Stomach (tissue), 9 donors: ENCODE results near the gene EDEM3. TPM values are rescaled to one million over a fixed set of nuclear protein-coding genes. Genes with fewer than 3 reads are reported as not detected.

ENCODE experiments used
- DNase-seq, 2 donors: peaks; one replicate each; pipeline versions ENCODE4 v3.0.0 to v3.0.0-alpha.2; 2013 to 2019
- H3K27ac ChIP-seq, 5 donors: fragments of 200-600 bp in 4 of 5; sonication (generic) in 4 of 5; one replicate each; pipeline ENCODE4 v1.5.1; 2013 to 2019; ENCODE audit warnings: mild to moderate bottlenecking in 1 of 5, moderate library complexity in 1 of 5
- H3K27me3 ChIP-seq, 3 donors: fragments of 200-600 bp; sonication (generic); one replicate each; pipeline ENCODE4 v1.5.1; 2017 to 2019; ENCODE audit warnings: mixed run types in 1 of 3
- H3K36me3 ChIP-seq, 4 donors: fragments of 200-600 bp; sonication (generic); 1 replicate in 3 of 4; 2 replicates in 1 of 4; pipeline ENCODE4 v1.5.1; 2016 to 2019
- H3K4me1 ChIP-seq, 4 donors: fragments of 200-600 bp; sonication (generic); one replicate each; pipeline ENCODE4 v1.5.1; 2016 to 2019
- H3K4me3 ChIP-seq, 4 donors: fragments of 200-600 bp; sonication (generic) in 3 of 4; one replicate each; pipeline ENCODE4 v1.5.1; 2016 to 2019; ENCODE audit warnings: mild to moderate bottlenecking in 1 of 4
- H3K9me3 ChIP-seq, 4 donors: fragments of 200-600 bp; sonication (generic); one replicate each; pipeline ENCODE4 v1.5.1; 2016 to 2019
- EP300 ChIP-seq: sonication (generic); formaldehyde crosslinking; IDR thresholded peaks from one replicate; pipeline ENCODE4 v1.6.1; 2017; ENCODE audit warnings: antibody characterized with exemption
- POLR2A ChIP-seq, 4 donors: fragments of 450-650 bp; IDR thresholded peaks; one replicate each; pipeline ENCODE4 v1.6.1; 2016; ENCODE audit warnings: antibody characterized with exemption in 4 of 4, control low read depth in 2 of 4, mild to moderate bottlenecking in 1 of 4, moderate library complexity in 1 of 4
- POLR2AphosphoS5 ChIP-seq, 3 donors: sonication (generic); formaldehyde crosslinking; IDR thresholded peaks; one replicate each; pipeline ENCODE4 v1.6.1; 2016; ENCODE audit warnings: antibody characterized with exemption in 3 of 3
- WGBS, 5 donors: extraction: QIAGEN DNeasy Blood & Tissue Kit in 3 of 5; methylation state at CpG; one replicate each; pipeline versions ENCODE4 v1.1.5 to v1.1.7; 2013 to 2018; 5-methylcytosine and 5-hydroxymethylcytosine counted together
- intact Hi-C: fragments of 100-400 bp; cut with DNase I; formaldehyde crosslinking; loops from one replicate; pipeline ENCODE4 v1.15.1; 2023; ENCODE audit warnings: low total_unique reads
- polyA plus RNA-seq, 3 donors: library from polyadenylated mRNA; stranded (reverse); fragments of 200-250 nt; gene quantifications; one replicate each; pipeline ENCODE4 v1.2.3, GENCODE V29; 2013
- total RNA-seq, 5 donors: library from RNA; depleted of rRNA; stranded (reverse); fragments of >200 nt; gene quantifications; one replicate each; pipeline versions ENCODE4 v1.1.0 to v1.2.3, GENCODE V29; 2014 to 2016
- TF ChIP-seq, protein P1 (sequence below), 7 experiments: fragments of 450-650 bp in 4 of 7; fragments of 200-600 bp in 3 of 7; sonication (generic) in 3 of 7; IDR thresholded peaks; one replicate each; pipeline ENCODE4 v1.5.1; 2016 to 2019; ENCODE audit warnings: antibody characterized with exemption in 7 of 7, control low read depth in 2 of 7, mild to moderate bottlenecking in 1 of 7
- donor health status: healthy with polysubstance abuse.
- donor health status: Bipolar disorder and iron deficiency.
- donor health status: healthy.

Gene EDEM3
- total and polyA plus RNA-seq, 8 donors = 8.1 to 144 (median 24.9) TPM

GRCh38 chr1:184665360-184665759 lies 89.3 kb downstream of the EDEM3 start:
- H3K4me3 ChIP-seq = no peak overlapping the region
- 61 to 83% (median 77%) methylated on average over 6 of the region's 6 CpGs for WGBS, 5 donors
- intact Hi-C loops = no loop called here
- H3K27ac ChIP-seq = no peak overlapping the region
- peaks cover 0 to 12% (median 11%) of the 10 kb centered on the region in 4 donors for H3K4me1 ChIP-seq
- no peaks in the 10 kb centered on the region for H3K9me3 ChIP-seq
- peaks cover 0 to 8% (median 0%) of the 10 kb centered on the region in 3 donors for H3K27me3 ChIP-seq
- no peak for DNase-seq
- no peaks in the 10 kb centered on the region for H3K36me3 ChIP-seq
- TF ChIP-seq EP300 = no peak
- no peak for TF ChIP-seq POLR2A (IDR thresholded peaks at IDR 0.05)
- TF ChIP-seq POLR2AphosphoS5 (IDR thresholded peaks at IDR 0.05) = no peak
- TF ChIP-seq, protein P1, sequence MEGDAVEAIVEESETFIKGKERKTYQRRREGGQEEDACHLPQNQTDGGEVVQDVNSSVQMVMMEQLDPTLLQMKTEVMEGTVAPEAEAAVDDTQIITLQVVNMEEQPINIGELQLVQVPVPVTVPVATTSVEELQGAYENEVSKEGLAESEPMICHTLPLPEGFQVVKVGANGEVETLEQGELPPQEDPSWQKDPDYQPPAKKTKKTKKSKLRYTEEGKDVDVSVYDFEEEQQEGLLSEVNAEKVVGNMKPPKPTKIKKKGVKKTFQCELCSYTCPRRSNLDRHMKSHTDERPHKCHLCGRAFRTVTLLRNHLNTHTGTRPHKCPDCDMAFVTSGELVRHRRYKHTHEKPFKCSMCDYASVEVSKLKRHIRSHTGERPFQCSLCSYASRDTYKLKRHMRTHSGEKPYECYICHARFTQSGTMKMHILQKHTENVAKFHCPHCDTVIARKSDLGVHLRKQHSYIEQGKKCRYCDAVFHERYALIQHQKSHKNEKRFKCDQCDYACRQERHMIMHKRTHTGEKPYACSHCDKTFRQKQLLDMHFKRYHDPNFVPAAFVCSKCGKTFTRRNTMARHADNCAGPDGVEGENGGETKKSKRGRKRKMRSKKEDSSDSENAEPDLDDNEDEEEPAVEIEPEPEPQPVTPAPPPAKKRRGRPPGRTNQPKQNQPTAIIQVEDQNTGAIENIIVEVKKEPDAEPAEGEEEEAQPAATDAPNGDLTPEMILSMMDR (IDR thresholded peaks at IDR 0.05) = no peak

DNA sequence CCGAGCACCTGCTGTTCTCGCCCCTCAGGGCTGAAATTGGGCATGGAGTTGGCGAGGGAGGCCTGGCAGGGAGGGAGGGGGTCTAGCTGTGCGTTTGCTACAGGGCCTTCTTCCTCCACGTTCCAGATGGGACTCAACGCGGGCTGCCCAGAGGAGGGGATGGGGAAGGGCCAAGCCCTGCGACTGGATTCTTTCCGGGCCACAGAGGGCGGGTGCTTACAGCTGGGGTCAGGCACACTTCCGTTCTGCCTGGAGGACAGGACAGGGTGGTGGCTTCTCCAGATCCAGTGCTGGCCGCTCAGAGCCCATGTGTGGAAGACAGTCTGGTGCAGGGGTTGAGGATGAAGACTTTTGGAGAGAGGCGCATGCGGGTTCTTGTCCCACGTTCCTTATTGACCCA lies 90.0 kb downstream of the EDEM3 start:
- no peak overlapping the region for H3K4me3 ChIP-seq
- peaks cover 0 to 12% (median 11%) of the 10 kb centered on the region in 4 donors for H3K4me1 ChIP-seq
- TF ChIP-seq POLR2A (IDR thresholded peaks at IDR 0.05) = no peak
- no peak for TF ChIP-seq POLR2AphosphoS5 (IDR thresholded peaks at IDR 0.05)
- no peak for TF ChIP-seq EP300
- TF ChIP-seq, protein P1 (IDR thresholded peaks at IDR 0.05) = no peak
- H3K36me3 ChIP-seq = no peaks in the 10 kb centered on the region
- H3K27ac ChIP-seq = peak overlapping the region in 1 of 5 donors; percentile 74
- intact Hi-C loops = no loop called here
- peaks cover 0 to 8% (median 0%) of the 10 kb centered on the region in 3 donors for H3K27me3 ChIP-seq
- H3K9me3 ChIP-seq = no peaks in the 10 kb centered on the region
- no peak for DNase-seq
- 85 to 91% (median 87%) methylated on average over 13 to 15 of the region's 15 CpGs for WGBS, 5 donors

- no peaks in the 10 kb centered on the region for H3K9me3 ChIP-seq
- TF ChIP-seq POLR2AphosphoS5 (IDR thresholded peaks at IDR 0.05) (peak in 1 of 3 donors; percentile 29), EP300 (no peak), POLR2A (IDR thresholded peaks at IDR 0.05) (no peak)
- TF ChIP-seq, protein P1 (IDR thresholded peaks at IDR 0.05) = peak in 5 of 7 experiments; percentile 79 to 94 (median 84)
- H3K27ac ChIP-seq = peak overlapping the region in 1 of 5 donors; percentile 74
- no peaks in the 10 kb centered on the region for H3K36me3 ChIP-seq
- peak overlapping the region; percentile 31 to 38 (median 35) for H3K4me3 ChIP-seq
- intact Hi-C loops = no loop called here
- WGBS, 5 donors = 28 to 51% (median 29%) methylated on average over 9 to 40 of the region's 40 CpGs
- peak; percentile 73 to 91 for DNase-seq
- peaks cover 0 to 8% (median 0%) of the 10 kb centered on the region in 3 donors for H3K27me3 ChIP-seq
- peaks cover 0 to 12% (median 11%) of the 10 kb centered on the region in 4 donors for H3K4me1 ChIP-seq
Observed at GRCh38 chr1:184664042-184664660, 90.5 kb downstream of the EDEM3 start.

DNA sequence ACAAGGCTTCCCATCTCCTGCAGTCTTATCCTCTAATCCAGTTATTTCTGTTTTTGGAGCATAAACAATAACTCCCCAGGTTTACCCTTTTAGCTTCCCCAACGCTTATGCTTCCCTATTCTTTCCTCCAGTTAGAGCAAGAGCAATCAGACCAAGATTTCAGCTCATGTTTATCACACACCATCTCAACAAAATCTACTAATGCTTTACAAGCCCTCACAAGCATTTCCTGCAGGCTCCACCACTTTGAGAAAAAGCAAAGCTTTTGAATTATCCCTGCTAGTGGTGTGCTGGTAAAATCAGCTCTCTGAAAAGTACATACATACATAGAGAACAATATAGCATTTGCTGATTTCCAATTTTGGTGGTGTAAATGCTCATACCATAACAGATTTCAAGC lies 92.9 kb downstream of the EDEM3 start:
- intact Hi-C loops = no loop called here
- Histone ChIP-seq H3K4me3 (no peak overlapping the region), H3K27me3 (peaks cover 0 to 8% (median 0%) of the 10 kb centered on the region in 3 donors), H3K4me1 (peaks cover 0 to 12% (median 11%) of the 10 kb centered on the region in 4 donors), H3K27ac (no peak overlapping the region), H3K36me3 (no peaks in the 10 kb centered on the region), H3K9me3 (no peaks in the 10 kb centered on the region)
- 2 to 91% (median 45%) methylated on average over 1 of the region's 1 CpG for WGBS, 5 donors
- DNase-seq = no peak
- TF ChIP-seq POLR2A (IDR thresholded peaks at IDR 0.05) (no peak), POLR2AphosphoS5 (IDR thresholded peaks at IDR 0.05) (no peak), EP300 (no peak)
- TF ChIP-seq, protein P1 (IDR thresholded peaks at IDR 0.05) = no peak
